Lung (tissue), 12 donors: ENCODE results near the gene GPD2. TPM values are rescaled to one million over a fixed set of nuclear protein-coding genes. Genes with fewer than 3 reads are reported as not detected.

ENCODE experiments used
- ATAC-seq: fragments of 200-7000 bp; cut with Tn5 transposase; one replicate; pipeline ENCODE4 v1.9.1; 2020; ENCODE audit warnings: moderate number of reproducible peaks; ENCODE audit not compliant: insufficient read depth, low FRiP score
- DNase-seq, 3 donors: peaks; one replicate each; pipeline ENCODE4 v3.0.0-alpha.2; 2013 to 2017
- H3K27ac ChIP-seq, 2 donors: one replicate each; pipeline ENCODE4 v1.5.1; 2013; ENCODE audit warnings: mild to moderate bottlenecking in 2 of 2, moderate library complexity in 2 of 2, control low read depth in 1 of 2, inconsistent platforms in 1 of 2, low read depth in 1 of 2, low read length in 1 of 2
- H3K27me3 ChIP-seq, 3 donors: one replicate each; pipeline ENCODE4 v1.5.1; 2013; ENCODE audit warnings: low read length in 2 of 3; ENCODE audit not compliant: control insufficient read depth in 3 of 3, insufficient read depth in 3 of 3
- H3K36me3 ChIP-seq, 4 donors: one replicate each; pipeline ENCODE4 v1.5.1; 2013; ENCODE audit warnings: low read length in 4 of 4, mild to moderate bottlenecking in 1 of 4, moderate library complexity in 1 of 4; ENCODE audit not compliant: control insufficient read depth in 4 of 4, insufficient read depth in 4 of 4
- H3K4me1 ChIP-seq, 5 donors: one replicate each; pipeline ENCODE4 v1.5.1; 2013; ENCODE audit warnings: low read length in 5 of 5, mild to moderate bottlenecking in 2 of 5, moderate library complexity in 1 of 5; ENCODE audit not compliant: control insufficient read depth in 5 of 5, insufficient read depth in 5 of 5
- H3K4me3 ChIP-seq: one replicate; pipeline ENCODE4 v1.5.1; 2013; ENCODE audit warnings: mild to moderate bottlenecking, control low read depth, moderate library complexity
- H3K9ac ChIP-seq, 2 donors: one replicate each; pipeline ENCODE4 v1.5.1; 2013; ENCODE audit warnings: low read length in 2 of 2, control low read depth in 1 of 2; ENCODE audit not compliant: insufficient read depth in 1 of 2
- H3K9me3 ChIP-seq, 4 donors: one replicate each; pipeline ENCODE4 v1.5.1; 2013; ENCODE audit warnings: low read length in 3 of 4, mild to moderate bottlenecking in 1 of 4, moderate library complexity in 1 of 4; ENCODE audit not compliant: control insufficient read depth in 4 of 4, insufficient read depth in 3 of 4
- WGBS, 2 donors: extraction: QIAGEN DNeasy Blood & Tissue Kit; methylation state at CpG; one replicate each; pipeline ENCODE4 v1.1.7; 2013; 5-methylcytosine and 5-hydroxymethylcytosine counted together
- polyA plus RNA-seq, 2 donors: library from polyadenylated mRNA; stranded (reverse); fragments of 200-250 nt; gene quantifications; one replicate each; pipeline ENCODE4 v1.2.1, GENCODE V29; 2013
- total RNA-seq, 2 donors: library from RNA; depleted of rRNA in 1 of 2; stranded (reverse); fragments of >200 nt in 1 of 2; gene quantifications; one replicate each; pipeline ENCODE4 v1.2.1, GENCODE V29; 2014 to 2021
- TF ChIP-seq, protein P1 (sequence below): IDR thresholded peaks from 2 replicates; pipeline ENCODE4 v1.5.1; 2012; ENCODE audit warnings: mild to moderate bottlenecking; ENCODE audit errors: control extremely low read depth, extremely low read depth
- donor health status: control.
- donor health status: control.
- donor health status: Bipolar disorder and iron deficiency.
- donor health status: healthy.
- donor health status: DM: yes; HTN: yes; CAD: no.

Gene GPD2
- total and polyA plus RNA-seq, 4 donors = 8.1 to 50.4 (median 28.9) TPM

- no peaks in the 10 kb centered on the region for H3K4me1 ChIP-seq
- H3K9me3 ChIP-seq = no peaks in the 10 kb centered on the region
- no peak overlapping the region for H3K9ac ChIP-seq
- TF ChIP-seq, protein P1, sequence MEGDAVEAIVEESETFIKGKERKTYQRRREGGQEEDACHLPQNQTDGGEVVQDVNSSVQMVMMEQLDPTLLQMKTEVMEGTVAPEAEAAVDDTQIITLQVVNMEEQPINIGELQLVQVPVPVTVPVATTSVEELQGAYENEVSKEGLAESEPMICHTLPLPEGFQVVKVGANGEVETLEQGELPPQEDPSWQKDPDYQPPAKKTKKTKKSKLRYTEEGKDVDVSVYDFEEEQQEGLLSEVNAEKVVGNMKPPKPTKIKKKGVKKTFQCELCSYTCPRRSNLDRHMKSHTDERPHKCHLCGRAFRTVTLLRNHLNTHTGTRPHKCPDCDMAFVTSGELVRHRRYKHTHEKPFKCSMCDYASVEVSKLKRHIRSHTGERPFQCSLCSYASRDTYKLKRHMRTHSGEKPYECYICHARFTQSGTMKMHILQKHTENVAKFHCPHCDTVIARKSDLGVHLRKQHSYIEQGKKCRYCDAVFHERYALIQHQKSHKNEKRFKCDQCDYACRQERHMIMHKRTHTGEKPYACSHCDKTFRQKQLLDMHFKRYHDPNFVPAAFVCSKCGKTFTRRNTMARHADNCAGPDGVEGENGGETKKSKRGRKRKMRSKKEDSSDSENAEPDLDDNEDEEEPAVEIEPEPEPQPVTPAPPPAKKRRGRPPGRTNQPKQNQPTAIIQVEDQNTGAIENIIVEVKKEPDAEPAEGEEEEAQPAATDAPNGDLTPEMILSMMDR = no peak
- no peak overlapping the region for H3K4me3 ChIP-seq
- WGBS, 2 donors = 65 to 67% methylated on average over 1 of the region's 1 CpG
- no peaks in the 10 kb centered on the region for H3K36me3 ChIP-seq
- H3K27me3 ChIP-seq = no peaks in the 10 kb centered on the region
- DNase-seq (no peak), ATAC-seq (no peak)
- no peak overlapping the region for H3K27ac ChIP-seq
These were observed 194.6 kb downstream of the GPD2 start for GRCh38 chr2:156630579-156631337.

DNA sequence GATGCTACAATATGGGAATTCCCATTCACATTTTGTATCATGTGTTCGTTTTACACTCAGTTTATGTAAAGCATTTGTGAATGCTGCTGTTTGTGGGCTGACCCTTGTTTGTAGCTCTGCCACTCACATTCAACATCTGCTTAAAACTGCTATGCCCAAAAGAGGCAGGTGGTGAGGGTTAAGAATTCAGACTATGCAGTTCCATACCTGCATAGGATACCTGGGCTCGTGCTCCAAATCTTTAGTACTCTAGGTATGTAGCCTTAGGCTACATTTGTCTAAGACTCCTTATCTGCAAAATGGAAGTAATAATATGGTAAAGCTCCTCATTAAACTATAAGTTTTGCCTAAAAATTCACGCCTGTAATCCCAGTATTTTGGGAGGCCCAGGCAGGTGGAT, 199.5 kb downstream of the GPD2 start:
- Histone ChIP-seq H3K4me1 (no peaks in the 10 kb centered on the region), H3K27me3 (no peaks in the 10 kb centered on the region), H3K9ac (no peak overlapping the region), H3K9me3 (peaks cover 0 to 5% (median 2%) of the 10 kb centered on the region in 4 donors), H3K27ac (no peak overlapping the region), H3K36me3 (no peaks in the 10 kb centered on the region), H3K4me3 (no peak overlapping the region)
- 82 to 84% methylated on average over 3 of the region's 3 CpGs for WGBS, 2 donors
- TF ChIP-seq, protein P1 = no peak
- no peak for DNase-seq
- ATAC-seq = no peak

Other genes starting within 250 kb of the GPD2 start
- 1 to 10 TPM; 4.2 to 7.9 TPM for gene NR4A2, start 103.7 kb upstream of the GPD2 start, total RNA-seq
- gene NR4A2, start 103.7 kb upstream of the GPD2 start, polyA plus RNA-seq = 1 to 10 TPM; 3.7 to 7.0 TPM